GM23338 (cell line): Measurements from ENCODE around the gene NRIP3. TPM values are rescaled to one million over a fixed set of nuclear protein-coding genes. Genes with fewer than 3 reads are reported as not detected.

ENCODE experiments used
- ETS1 ChIP-seq: IDR thresholded peaks from 2 replicates; pipeline ENCODE4 v1.6.1; 2016; ENCODE audit warnings: antibody characterized with exemption
- EZH2 ChIP-seq: fragments of 200-600 bp; sonication (generic); IDR thresholded peaks from one replicate; pipeline ENCODE4 v1.8.0; 2017; ENCODE audit warnings: antibody characterized with exemption, mild to moderate bottlenecking, low read depth; ENCODE audit not compliant: unreplicated experiment
- EZH2phosphoT487 ChIP-seq: fragments of 200-600 bp; sonication (generic); IDR thresholded peaks from one replicate; pipeline ENCODE4 v1.8.1; 2018; ENCODE audit warnings: antibody characterized with exemption; ENCODE audit not compliant: unreplicated experiment
- JUNB ChIP-seq: IDR thresholded peaks from one replicate; pipeline ENCODE4 v1.6.1; 2016; ENCODE audit warnings: antibody characterized with exemption; ENCODE audit not compliant: unreplicated experiment
- NANOG ChIP-seq: IDR thresholded peaks from 2 replicates; pipeline ENCODE4 v1.6.1; 2016; ENCODE audit warnings: antibody characterized with exemption, borderline replicate concordance
- POLR2AphosphoS5 ChIP-seq: IDR thresholded peaks from 2 replicates; pipeline ENCODE4 v1.6.1; 2016; ENCODE audit warnings: antibody characterized with exemption, low read depth
- STAT1 ChIP-seq: IDR thresholded peaks from one replicate; pipeline ENCODE4 v1.6.1; 2016; ENCODE audit warnings: antibody characterized with exemption; ENCODE audit not compliant: unreplicated experiment
- ZNF114 ChIP-seq: fragments of 250-450 bp; sonication (Bioruptor Pico); IDR thresholded peaks from 2 replicates; pipeline ENCODE4 v1.5.0; 2020; ENCODE audit warnings: mild to moderate bottlenecking, moderate library complexity
- ZNF331 ChIP-seq: fragments of 250-450 bp; sonication (Bioruptor Pico); IDR thresholded peaks from 2 replicates; pipeline ENCODE4 v1.5.0; 2020; ENCODE audit warnings: low read depth, mild to moderate bottlenecking, moderate library complexity
- ZNF462 ChIP-seq: fragments of 250-450 bp; sonication (Bioruptor Pico); IDR thresholded peaks from 2 replicates; pipeline ENCODE4 v1.5.0; 2020; ENCODE audit warnings: mild to moderate bottlenecking, moderate library complexity
- polyA plus RNA-seq: library from polyadenylated mRNA; unstranded; fragments of >200 nt; fragmentation: Nextera tagmentation; extraction: Ambion mirVana; gene quantifications from 2 replicates; pipeline ENCODE4 v1.2.1, GENCODE V29; 2016
- total RNA-seq: library from RNA; depleted of rRNA; stranded (reverse); fragments of >200 nt; shearing (Covaris generic); gene quantifications from 2 replicates; pipeline ENCODE4 v1.2.3, GENCODE V29; 2014

The NRIP3 gene
- total and polyA plus RNA-seq, 2 experiments from 2014 or later: 3.0 to 7.9 TPM

- no peak for TF ChIP-seq ZNF462 (CRISPR knock-in tag)
- TF ChIP-seq STAT1: no peak
- TF ChIP-seq ZNF114: no peak
- no peak for TF ChIP-seq ETS1
- no peak for TF ChIP-seq NANOG
- no peak for TF ChIP-seq JUNB
- no peak for TF ChIP-seq EZH2
- no peak for TF ChIP-seq EZH2phosphoT487
- TF ChIP-seq POLR2AphosphoS5: no peak
- no peak for TF ChIP-seq ZNF331
These were observed 14.0 kb upstream of the NRIP3 start (continued) for GRCh38 chr11:9017773-9018172.
